Panc1 (cell line): ENCODE measurements around the gene UFD1.
A peak's percentile ranks its signal among the peaks of the same experiment; 100 is the strongest.

Experiments
- POLR2AphosphoS5 ChIP-seq: IDR thresholded peaks from 2 replicates; pipeline ENCODE4 v1.6.1; 2012; ENCODE audit warnings: mild to moderate bottlenecking, low read depth, low read length, moderate library complexity
- SIN3A ChIP-seq: IDR thresholded peaks from 2 replicates; pipeline ENCODE4 v1.6.1; 2012; ENCODE audit warnings: low read depth, mild to moderate bottlenecking, low read length, moderate library complexity, borderline replicate concordance; ENCODE audit not compliant: insufficient read depth
- TCF7L2 ChIP-seq: IDR thresholded peaks from 2 replicates; pipeline ENCODE4 v1.6.1; 2011; ENCODE audit warnings: mild to moderate bottlenecking, low read depth, low read length, inconsistent platforms
- TF ChIP-seq, protein P1 (sequence below): fragments of 450-650 bp; IDR thresholded peaks from 2 replicates; pipeline ENCODE4 v1.5.1; 2017; ENCODE audit warnings: mild to moderate bottlenecking
- TF ChIP-seq, protein P2 (sequence below), 2 experiments: IDR thresholded peaks; 2 replicates each; pipeline ENCODE4 v1.6.1; 2011 to 2012; ENCODE audit warnings: low read depth in 2 of 2, control low read depth in 1 of 2, low read length in 1 of 2, mild to moderate bottlenecking in 1 of 2, moderate library complexity in 1 of 2; ENCODE audit not compliant: insufficient read depth in 1 of 2

DNA sequence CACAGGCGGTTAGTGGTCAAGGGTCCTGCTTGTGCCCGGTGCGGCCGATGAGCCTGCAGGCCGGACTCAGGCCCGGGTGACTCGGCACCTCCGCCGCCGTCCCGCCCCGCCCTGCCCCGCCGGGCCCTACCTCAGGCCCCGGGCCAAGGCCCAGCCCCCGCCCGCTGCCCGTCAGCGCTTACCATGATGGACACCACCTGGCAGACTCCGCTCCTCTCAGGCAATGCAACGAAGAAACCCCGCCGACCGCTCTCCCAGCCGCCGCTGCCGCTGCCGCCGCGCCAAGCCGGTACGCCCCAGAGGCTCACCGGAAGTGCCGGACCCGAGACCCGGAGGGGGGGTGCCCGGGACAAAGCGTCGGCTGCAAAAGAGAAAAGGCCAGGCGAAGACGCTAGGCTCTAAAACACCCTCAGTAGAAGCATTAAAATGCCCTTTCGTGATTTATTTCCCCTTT, at the start of gene UFD1:
- TF ChIP-seq, protein P1, sequence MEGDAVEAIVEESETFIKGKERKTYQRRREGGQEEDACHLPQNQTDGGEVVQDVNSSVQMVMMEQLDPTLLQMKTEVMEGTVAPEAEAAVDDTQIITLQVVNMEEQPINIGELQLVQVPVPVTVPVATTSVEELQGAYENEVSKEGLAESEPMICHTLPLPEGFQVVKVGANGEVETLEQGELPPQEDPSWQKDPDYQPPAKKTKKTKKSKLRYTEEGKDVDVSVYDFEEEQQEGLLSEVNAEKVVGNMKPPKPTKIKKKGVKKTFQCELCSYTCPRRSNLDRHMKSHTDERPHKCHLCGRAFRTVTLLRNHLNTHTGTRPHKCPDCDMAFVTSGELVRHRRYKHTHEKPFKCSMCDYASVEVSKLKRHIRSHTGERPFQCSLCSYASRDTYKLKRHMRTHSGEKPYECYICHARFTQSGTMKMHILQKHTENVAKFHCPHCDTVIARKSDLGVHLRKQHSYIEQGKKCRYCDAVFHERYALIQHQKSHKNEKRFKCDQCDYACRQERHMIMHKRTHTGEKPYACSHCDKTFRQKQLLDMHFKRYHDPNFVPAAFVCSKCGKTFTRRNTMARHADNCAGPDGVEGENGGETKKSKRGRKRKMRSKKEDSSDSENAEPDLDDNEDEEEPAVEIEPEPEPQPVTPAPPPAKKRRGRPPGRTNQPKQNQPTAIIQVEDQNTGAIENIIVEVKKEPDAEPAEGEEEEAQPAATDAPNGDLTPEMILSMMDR: no peak
- TF ChIP-seq, protein P2, sequence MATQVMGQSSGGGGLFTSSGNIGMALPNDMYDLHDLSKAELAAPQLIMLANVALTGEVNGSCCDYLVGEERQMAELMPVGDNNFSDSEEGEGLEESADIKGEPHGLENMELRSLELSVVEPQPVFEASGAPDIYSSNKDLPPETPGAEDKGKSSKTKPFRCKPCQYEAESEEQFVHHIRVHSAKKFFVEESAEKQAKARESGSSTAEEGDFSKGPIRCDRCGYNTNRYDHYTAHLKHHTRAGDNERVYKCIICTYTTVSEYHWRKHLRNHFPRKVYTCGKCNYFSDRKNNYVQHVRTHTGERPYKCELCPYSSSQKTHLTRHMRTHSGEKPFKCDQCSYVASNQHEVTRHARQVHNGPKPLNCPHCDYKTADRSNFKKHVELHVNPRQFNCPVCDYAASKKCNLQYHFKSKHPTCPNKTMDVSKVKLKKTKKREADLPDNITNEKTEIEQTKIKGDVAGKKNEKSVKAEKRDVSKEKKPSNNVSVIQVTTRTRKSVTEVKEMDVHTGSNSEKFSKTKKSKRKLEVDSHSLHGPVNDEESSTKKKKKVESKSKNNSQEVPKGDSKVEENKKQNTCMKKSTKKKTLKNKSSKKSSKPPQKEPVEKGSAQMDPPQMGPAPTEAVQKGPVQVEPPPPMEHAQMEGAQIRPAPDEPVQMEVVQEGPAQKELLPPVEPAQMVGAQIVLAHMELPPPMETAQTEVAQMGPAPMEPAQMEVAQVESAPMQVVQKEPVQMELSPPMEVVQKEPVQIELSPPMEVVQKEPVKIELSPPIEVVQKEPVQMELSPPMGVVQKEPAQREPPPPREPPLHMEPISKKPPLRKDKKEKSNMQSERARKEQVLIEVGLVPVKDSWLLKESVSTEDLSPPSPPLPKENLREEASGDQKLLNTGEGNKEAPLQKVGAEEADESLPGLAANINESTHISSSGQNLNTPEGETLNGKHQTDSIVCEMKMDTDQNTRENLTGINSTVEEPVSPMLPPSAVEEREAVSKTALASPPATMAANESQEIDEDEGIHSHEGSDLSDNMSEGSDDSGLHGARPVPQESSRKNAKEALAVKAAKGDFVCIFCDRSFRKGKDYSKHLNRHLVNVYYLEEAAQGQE (IDR thresholded peaks at IDR 0.05; ENCODE audit: insufficient read depth in 1 of 2, low read depth in 2 of 2, low read length in 1 of 2): no peak
- TF ChIP-seq POLR2AphosphoS5 (peak; percentile 59; the same call in 1 of the 2 replicates), TCF7L2 (no peak), SIN3A (no peak)
